OCI-LY3 (cell line): ENCODE measurements around the gene C16orf86.

ENCODE experiments used
- H2AFZ ChIP-seq: fragments of 200-600, 300-600 bp; shearing (Covaris generic); 2 replicates; pipeline ENCODE4 v1.6.0; 2014; ENCODE audit warnings: antibody characterized with exemption, low read depth, low read length
- H3K27ac ChIP-seq: fragments of 200-600, 300-600 bp; sonication (generic); 2 replicates; pipeline ENCODE4 v1.5.1; 2014; ENCODE audit warnings: mild to moderate bottlenecking, low read length, moderate library complexity, mixed read lengths
- H3K27me3 ChIP-seq: fragments of 200-600, 300-600 bp; sonication (generic); 2 replicates; pipeline ENCODE4 v1.6.1; 2014; ENCODE audit warnings: low read depth, low read length, mixed read lengths
- H3K36me3 ChIP-seq: fragments of 200-600, 300-600 bp; sonication (generic); replicated peaks from 2 replicates; pipeline ENCODE3; 2014; ENCODE audit warnings: low read depth, low read length, mixed read lengths
- H3K4me1 ChIP-seq: fragments of 300-600, 200-600 bp; sonication (generic); 2 replicates; pipeline ENCODE4 v1.6.1; 2014; ENCODE audit warnings: low read length, mixed read lengths
- H3K4me2 ChIP-seq: fragments of 200-600, 300-600 bp; sonication (generic); 2 replicates; pipeline ENCODE4 v1.6.1; 2014; ENCODE audit warnings: low read length, mixed read lengths
- H3K4me3 ChIP-seq: fragments of 300-600, 200-600 bp; sonication (generic); 2 replicates; pipeline ENCODE4 v1.5.1; 2014; ENCODE audit warnings: antibody characterized with exemption, mild to moderate bottlenecking, low read length, moderate library complexity
- H3K79me2 ChIP-seq: fragments of 300-600, 200-600 bp; shearing (Covaris generic); 2 replicates; pipeline ENCODE4 v1.6.1; 2014; ENCODE audit warnings: mild to moderate bottlenecking, low read length, mixed read lengths
- H3K9ac ChIP-seq: fragments of 300-600, 200-600 bp; shearing (Covaris generic); 2 replicates; pipeline ENCODE4 v1.6.0; 2014; ENCODE audit warnings: mild to moderate bottlenecking, low read length, moderate library complexity
- H3K9me3 ChIP-seq: fragments of 200-600, 300-600 bp; shearing (Covaris generic); 2 replicates; pipeline ENCODE4 v1.6.1; 2014; ENCODE audit warnings: low read length, mixed read lengths; ENCODE audit not compliant: insufficient read depth
- H4K20me1 ChIP-seq: fragments of 200-600, 300-600 bp; sonication (generic); 2 replicates; pipeline ENCODE4 v1.6.1; 2016; ENCODE audit warnings: low read length, mixed read lengths; ENCODE audit not compliant: insufficient read depth
- CTCF ChIP-seq: fragments of 200-600, 300-600 bp; sonication (generic); IDR thresholded peaks from 2 replicates; pipeline ENCODE4 v1.5.1; 2014; ENCODE audit warnings: antibody characterized with exemption, low read length, low read depth
- EZH2phosphoT487 ChIP-seq: fragments of 200-600 bp; shearing (Covaris generic); IDR thresholded peaks from 2 replicates; pipeline ENCODE4 v1.6.1; 2018; ENCODE audit warnings: antibody characterized with exemption, mixed run types, low read depth

C16orf86 gene

GRCh38 chr16:67697422-67698185 is 31.0 kb downstream of the C16orf86 start:
- TF ChIP-seq EZH2phosphoT487 (no peak), CTCF (no peak)
- Histone ChIP-seq H3K4me3 (no peak overlapping the region), H3K79me2 (peaks cover 20% of the 10 kb centered on the region), H4K20me1 (no peaks in the 10 kb centered on the region), H3K27me3 (no peaks in the 10 kb centered on the region), H3K4me2 (no peak overlapping the region), H2AFZ (no peak overlapping the region), H3K4me1 (peaks cover 11% of the 10 kb centered on the region), H3K27ac (no peak overlapping the region), H3K36me3 (peaks cover 5% of the 10 kb centered on the region), H3K9ac (no peak overlapping the region), H3K9me3 (no peaks in the 10 kb centered on the region)

- Histone ChIP-seq H3K36me3 (peaks cover 5% of the 10 kb centered on the region), H3K9ac (no peak overlapping the region), H2AFZ (no peak overlapping the region), H3K4me3 (no peak overlapping the region), H4K20me1 (no peaks in the 10 kb centered on the region), H3K27ac (no peak overlapping the region), H3K4me1 (no peaks in the 10 kb centered on the region), H3K79me2 (peaks cover 14% of the 10 kb centered on the region), H3K4me2 (no peak overlapping the region), H3K27me3 (no peaks in the 10 kb centered on the region), H3K9me3 (no peaks in the 10 kb centered on the region)
- no peak for TF ChIP-seq EZH2phosphoT487
These were observed 32.7 kb downstream of the C16orf86 start for GRCh38 chr16:67699265-67699664.

- no peaks in the 10 kb centered on the region for H3K4me1 ChIP-seq
- peaks cover 24% of the 10 kb centered on the region for H3K79me2 ChIP-seq
- peaks cover 5% of the 10 kb centered on the region for H3K36me3 ChIP-seq
- no peak overlapping the region for H2AFZ ChIP-seq
- no peaks in the 10 kb centered on the region for H3K27me3 ChIP-seq
- H3K9ac ChIP-seq = no peak overlapping the region
- H3K4me3 ChIP-seq = no peak overlapping the region
- no peaks in the 10 kb centered on the region for H3K9me3 ChIP-seq
- no peak for TF ChIP-seq EZH2phosphoT487
- TF ChIP-seq CTCF = no peak
- no peak overlapping the region for H3K4me2 ChIP-seq
- H4K20me1 ChIP-seq = no peaks in the 10 kb centered on the region
- H3K27ac ChIP-seq = no peak overlapping the region
These were observed 34.8 kb downstream of the C16orf86 start for GRCh38 chr16:67701420-67701819.

GRCh38 chr16:67702130-67702529 is 35.5 kb downstream of the C16orf86 start:
- H3K9ac ChIP-seq = no peak overlapping the region
- no peaks in the 10 kb centered on the region for H3K4me1 ChIP-seq
- H3K27me3 ChIP-seq = no peaks in the 10 kb centered on the region
- no peaks in the 10 kb centered on the region for H4K20me1 ChIP-seq
- no peak overlapping the region for H2AFZ ChIP-seq
- no peak overlapping the region for H3K4me3 ChIP-seq
- no peak overlapping the region for H3K27ac ChIP-seq
- peaks cover 27% of the 10 kb centered on the region for H3K79me2 ChIP-seq
- no peak overlapping the region for H3K4me2 ChIP-seq
- peaks cover 5% of the 10 kb centered on the region for H3K36me3 ChIP-seq
- TF ChIP-seq CTCF = no peak
- no peak for TF ChIP-seq EZH2phosphoT487
- H3K9me3 ChIP-seq = no peaks in the 10 kb centered on the region
